NCI-H2227 (cell line): ENCODE results near the gene TAL1.
"Not testable (repeated sequence)": the region's sequence is repeated elsewhere in the genome, so short reads cannot be mapped to it uniquely, and the experiment has no call there.

Experiments used
- DNase-seq: peaks from one replicate; lab custom pipeline; 2025; ENCODE audit not compliant: unreplicated experiment; lab: John Stamatoyannopoulos, UW

Gene TAL1

DNA sequence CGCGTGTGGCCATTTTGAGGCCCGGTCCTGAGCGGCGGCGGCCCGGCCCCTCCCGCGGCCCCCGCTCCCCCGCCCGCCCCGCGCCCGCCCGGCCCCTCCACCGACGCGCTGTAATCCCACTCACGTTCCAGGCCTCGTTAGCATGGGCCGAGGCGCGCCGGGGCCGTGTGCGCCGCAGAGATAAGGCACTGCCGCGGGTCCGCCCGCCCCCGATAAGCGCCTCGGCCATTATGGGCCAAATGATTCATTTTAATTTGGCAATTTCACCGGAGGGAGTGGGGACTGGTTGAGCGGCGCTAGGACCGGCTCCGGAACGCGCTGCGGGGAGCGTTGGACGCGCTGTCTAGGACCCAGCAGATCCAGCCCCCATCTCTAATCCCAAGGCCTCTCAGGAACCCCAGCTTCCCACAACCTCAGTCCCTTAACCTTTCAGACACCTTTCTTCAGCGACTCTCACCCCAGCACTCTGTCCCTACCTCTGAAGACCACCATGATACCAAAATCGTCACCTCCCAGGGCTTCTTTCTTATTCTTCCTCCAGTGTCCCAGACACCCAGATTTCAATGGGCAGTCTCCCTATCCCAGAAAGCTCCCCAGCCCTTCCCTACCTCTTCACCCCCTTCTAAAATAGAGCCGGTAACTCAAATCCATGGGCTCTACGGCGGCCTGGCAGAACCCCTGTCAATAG, at the start of gene TAL1:
Gene TAL1, minus strand, starts transcription at position 39 of the 688 bp plus-strand sequence. CDS start 6,337 bp downstream, outside the sequence.
- DNase-seq: peak; percentile 67

DNA sequence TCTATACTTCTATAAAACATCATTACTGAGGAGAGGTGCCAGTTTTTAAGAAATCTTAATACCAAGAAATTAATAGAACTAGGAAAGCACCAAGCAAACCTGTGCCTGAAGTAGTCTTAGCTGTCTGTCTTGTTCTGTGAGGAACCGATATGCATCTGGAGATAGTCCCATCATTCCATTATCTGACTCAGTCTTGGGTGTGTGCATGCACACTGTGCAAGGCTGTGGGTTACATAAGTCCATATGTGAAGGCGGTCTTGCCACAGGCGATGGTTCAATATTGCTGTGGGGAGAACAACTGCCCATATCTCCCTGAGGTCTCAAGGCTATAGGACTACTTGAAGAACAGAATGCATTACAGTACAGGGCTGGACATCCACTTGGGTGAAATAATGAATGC, 48.1 kb upstream of the TAL1 start:
- no peak for DNase-seq

DNA sequence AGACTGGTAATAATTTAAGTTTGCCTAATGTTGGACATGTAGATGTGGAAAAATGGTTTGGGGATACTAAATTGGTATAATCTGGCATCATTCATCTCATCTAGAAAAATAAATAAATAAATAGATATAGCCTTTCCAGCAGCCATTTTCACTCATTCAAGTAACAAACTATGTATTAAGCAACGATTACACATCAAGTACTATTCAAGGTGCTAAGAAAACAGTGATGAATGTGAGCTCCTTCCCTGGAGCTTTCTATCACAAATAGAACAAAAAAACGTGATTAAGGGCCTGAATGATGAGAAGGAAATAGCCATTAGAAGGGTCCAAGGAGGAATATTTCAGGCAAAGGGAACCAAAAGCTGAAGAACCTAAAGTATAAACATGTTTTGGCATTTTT, 44.8 kb upstream of the TAL1 start:
- DNase-seq: no peak

DNA sequence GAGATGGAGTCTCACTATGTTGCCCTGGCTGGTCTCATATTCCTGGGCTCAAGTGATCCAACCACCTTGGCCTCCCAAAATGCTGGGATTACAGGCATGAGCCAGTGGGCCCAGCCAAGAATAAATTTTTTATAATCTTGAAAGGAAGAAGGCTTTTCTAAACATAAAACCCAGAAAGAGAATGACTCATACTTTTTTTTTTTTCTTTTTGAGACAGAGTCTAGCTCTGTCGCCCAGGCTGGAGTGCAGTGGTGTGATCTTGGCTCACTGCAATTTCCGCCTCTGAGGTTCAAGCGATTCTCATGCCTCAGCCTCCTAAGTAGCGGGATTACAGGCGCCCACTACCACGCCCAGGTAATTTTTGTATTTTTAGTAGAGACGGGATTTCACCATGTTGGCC, 43.8 kb upstream of the TAL1 start:
- not testable (repeated sequence) for DNase-seq

DNA sequence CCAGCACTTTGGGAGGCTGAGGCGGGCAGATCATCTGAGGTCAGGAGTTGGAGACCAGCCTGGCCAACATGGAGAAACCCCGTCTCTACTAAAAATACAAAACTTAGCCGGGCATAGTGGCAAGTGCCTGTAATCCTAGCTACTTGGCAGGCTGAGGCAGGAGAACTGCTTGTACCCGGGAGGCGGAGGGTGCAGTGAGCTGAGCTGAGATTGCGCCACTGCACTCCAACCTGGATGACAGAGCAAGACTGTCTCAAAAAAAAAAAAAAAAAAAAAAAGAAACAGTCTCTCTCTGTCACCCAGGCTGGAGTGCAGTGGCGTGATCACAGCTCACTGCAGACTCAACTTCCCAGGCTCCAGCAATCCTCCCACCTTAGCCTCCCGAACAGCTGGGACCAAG, 33.5 kb upstream of the TAL1 start:
- DNase-seq: not testable (repeated sequence)

DNA sequence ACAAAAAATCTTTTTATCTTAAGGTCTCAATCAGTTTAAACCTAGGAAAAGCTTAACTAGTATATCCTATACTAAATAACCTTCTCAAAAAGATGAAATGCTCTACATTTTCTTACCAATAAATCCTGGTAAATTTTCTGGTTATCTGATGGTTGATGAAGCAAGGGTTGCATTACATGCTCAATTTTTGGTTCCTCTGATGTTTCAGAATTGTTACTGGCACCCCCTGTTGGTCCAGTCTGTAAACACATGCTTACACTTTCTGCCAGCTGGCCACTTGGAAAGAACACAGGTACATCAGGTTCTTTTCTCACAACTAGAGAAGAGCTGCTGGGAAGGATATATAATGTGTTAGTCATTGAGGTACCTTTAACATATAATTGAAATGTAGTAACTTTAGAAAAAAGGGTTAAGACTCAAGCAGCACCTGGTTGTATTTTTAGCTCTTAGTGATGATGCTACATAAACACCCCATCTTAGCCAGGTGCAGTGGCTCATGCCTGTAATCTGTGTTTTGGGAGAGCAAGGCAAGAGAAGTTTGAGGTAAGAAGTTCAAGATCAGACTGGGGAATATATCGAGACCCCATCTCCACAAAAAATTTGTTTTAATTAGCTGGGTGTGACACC, 30.9 kb upstream of the TAL1 start:
- DNase-seq: peak; percentile 62

DNA sequence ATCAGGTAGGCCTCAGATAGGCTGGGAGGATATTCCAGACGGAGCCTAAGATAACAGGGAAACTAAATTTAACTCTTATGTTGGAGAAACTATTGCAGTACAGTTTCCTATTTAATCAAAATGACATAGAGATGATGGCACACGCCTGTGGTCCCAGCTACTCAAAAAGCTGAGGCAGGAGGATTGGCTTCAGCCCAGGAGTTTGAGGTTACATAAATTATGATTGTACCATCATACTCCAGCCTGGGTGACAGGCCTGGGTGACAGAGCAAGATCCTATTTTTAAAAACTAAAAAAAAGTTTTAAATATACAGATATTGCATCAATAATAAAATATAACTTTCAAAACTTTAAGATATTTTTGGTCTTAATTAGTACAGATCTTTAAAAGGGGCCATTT, 25.2 kb upstream of the TAL1 start:
- no peak for DNase-seq

DNA sequence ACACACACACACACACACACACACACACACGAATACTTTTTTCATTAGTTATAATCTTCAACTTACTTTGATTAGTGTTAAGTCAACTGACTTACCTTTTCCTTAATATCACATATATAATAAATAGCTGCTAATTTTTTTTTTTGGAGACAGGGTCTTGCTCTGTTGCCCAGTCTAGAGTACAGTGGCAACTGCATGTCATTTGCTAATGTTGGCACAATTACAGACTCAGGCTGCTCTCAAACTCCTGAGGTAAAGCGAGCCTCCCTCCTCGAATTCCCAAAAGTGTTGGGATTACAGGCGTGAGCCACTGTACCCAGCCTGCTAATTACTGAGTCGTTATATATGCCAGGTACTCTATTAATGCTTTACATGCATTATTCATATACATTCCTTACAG, 20.8 kb upstream of the TAL1 start:
- no peak for DNase-seq

DNA sequence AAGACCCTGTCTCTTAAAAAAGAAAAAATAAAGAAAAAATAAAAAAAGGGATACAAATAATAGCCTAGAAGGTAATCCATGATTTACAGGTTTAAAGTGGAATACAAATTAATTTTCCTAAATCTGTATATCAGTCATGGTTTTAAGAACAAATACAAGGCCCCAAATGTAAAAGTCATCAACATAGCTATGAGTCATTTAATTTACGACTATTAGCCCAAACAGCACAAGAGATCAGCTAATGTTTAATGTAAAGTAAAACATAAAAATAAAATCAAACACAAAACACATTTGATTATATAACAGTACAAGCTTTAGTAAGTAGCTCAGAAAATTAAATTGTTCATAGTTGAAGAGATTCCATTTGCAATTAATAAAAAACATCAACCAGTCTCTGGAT, 20.3 kb upstream of the TAL1 start:
- no peak for DNase-seq

DNA sequence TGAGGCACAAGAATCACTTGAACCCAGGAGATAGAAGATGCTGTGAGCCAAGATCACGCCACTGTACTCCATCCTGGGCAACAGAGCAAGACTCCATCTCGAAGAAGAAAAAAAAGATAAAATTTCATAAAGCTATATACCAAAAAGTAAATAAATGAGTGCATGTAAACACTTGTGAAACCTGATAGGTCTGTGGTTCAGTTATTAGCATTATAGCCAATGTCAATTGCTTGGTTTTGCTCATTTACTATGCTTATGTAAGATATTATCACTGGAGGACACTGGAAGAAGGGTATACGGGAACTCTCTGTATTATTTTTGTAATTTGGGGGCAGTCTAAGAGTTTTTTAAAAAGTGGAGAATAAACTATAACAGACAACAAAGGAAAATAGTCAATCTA, 17.7 kb upstream of the TAL1 start:
- DNase-seq: no peak

DNA sequence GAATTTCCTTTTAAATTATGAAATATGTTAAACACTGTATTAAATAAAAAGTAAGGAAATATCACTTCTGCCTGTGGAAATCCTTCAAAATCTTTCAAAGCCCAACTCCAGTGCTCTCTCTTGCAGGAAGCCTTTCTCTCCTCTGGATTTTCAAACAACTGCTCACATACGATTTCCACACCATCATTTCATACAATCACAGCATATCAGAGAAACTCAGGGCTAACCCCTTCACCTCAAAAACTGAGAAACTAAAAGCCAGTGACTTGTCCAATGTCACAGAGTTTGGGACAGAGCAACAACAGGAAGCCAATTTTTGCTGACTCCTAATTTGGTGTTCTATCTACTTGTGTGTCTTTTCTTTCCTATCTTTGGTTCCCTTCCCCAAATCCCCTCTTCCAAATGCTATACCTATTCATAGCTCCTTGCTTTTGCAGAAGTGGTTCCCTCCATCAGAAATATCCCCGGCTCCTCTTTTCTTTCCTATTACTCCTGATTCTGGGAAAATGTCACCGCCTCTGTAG, 12.4 kb upstream of the TAL1 start:
- no peak for DNase-seq

DNA sequence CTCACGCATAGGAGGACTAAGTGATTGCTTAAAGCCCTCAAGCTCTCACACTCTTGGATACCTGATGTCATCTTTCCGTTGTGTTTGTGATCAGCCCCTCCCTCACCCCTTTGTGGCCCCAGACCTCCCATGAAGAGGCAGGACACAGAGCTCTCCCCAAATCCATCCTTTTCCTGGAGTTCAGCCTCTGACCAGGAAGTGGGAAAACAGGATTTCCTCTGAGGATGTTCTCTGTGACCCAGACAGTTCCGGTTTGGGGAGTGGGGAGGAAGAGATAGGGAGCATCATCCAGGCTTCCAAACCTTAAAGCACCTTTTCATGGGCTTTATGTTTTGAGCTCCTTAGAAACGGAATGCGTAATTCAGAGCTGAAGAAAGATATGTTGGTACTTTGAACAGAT, 11.9 kb upstream of the TAL1 start:
- no peak for DNase-seq

DNA sequence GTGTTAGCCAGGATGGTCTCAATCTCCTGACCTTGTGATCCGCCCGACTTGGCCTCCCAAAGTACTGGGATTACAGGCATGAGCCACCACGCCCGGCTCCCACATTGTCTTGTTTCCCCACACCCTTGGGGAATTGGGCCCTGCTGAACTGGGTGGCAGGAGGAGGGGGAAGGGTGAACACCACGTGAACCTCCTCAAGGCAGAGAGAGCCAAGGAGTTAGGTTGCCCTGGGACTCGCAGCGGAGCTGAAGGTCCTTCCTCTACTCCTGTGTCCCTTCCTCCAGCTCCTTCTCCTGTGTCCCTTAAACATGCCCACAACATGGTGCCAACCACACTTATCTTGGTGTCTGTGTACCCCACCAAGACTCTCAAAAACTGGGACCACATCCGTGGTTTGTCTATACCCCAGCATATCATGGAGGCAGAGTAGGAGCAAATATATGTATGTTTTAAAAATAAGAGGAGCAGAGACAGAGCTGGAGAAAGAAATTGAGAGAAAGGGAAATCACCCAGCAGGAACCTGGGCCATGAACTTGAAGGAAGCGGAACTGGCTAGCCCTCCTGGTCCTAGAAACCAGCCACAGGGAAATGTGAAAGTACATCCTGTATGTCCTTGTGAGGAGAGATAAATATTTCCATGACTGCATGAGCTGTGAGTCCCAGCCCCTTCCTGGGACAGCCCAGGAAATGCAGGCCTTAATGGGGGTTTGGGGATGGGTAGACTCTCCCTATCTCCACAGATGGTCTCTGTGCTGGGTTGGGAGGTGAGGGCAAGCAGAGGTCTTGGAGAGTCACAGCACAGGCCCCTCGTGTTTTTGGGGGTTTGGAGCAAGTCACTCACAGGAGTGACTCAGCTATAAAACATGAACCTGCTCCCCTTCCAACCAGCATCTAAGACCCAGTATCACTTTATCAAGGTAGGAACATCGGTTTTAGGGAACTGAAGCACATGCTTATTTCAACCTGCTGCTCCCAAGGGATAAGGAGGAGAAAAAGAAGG, 9.4 kb upstream of the TAL1 start:
- DNase-seq: no peak

DNA sequence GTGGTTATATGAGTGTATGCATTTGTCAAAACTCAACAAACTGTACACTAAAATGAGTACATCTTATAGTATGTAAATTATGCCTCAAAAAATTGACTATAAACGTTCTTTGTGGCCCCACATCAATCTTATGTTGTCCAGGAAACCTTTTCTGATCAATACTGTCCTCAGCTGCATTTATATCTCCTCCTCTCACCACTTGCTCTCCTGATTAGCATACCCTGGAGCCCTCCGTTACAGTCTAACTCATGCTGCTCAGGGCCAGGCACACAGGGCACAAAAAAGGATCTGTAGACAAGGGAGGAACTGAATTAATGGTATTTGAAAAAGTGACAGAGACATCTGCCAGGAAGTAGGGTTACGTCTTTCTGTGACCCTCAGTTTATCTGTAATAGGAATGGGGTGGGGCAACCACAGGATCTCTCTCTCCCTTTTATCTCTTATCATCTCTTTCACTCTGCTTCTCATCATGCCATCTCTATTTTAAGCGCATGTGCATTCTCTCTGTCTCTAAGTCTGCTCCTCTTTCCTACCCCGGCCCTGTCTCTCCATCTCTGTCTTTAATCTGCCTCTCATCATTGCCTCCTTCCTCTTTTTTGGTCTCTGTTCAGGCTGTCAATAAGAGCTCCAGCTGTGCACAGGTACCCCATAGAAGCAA, 7.0 kb upstream of the TAL1 start:
- DNase-seq: no peak

DNA sequence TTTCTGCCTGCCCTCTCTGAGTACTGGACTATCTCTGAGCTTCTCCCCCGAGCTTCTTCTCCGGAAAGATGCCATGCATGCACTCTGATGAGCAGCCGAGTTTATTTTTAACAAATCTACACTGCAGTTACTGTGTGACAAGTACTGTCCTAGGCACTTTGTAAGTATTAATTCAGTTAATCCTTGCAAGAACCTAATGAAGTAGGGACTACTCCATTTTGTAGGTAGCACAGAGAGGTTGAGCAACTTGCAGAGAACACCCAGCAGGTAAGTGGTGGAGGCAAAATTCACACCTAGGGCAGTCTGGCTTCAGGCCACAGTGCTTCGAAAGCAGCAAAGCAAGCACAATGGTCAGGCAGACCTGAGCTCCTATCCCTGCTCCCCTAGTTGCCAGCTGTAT, 3.8 kb upstream of the TAL1 start:
- DNase-seq: no peak

DNA sequence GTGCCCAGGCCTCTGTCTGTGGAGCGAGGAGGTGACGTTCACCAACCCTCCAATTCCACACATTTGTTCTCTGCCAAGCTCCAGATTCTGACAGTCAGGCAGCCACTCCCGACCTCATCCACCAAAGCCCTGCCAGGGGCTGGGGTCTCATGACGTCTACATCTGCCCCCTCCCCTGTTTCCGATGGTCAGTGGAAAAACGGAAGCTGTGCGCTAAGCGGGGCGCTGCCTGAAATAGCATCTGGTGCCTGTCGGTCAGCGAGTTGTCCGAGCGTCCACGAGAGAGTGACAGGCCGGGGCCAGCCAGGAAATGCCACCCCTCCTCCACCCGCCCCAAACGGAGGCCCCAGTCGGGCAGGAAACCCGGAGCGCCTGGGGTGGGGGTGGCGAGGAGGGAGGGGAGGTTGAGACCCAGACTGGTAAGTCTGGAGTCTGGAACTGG, 3.2 kb upstream of the TAL1 start:
- DNase-seq: no peak

DNA sequence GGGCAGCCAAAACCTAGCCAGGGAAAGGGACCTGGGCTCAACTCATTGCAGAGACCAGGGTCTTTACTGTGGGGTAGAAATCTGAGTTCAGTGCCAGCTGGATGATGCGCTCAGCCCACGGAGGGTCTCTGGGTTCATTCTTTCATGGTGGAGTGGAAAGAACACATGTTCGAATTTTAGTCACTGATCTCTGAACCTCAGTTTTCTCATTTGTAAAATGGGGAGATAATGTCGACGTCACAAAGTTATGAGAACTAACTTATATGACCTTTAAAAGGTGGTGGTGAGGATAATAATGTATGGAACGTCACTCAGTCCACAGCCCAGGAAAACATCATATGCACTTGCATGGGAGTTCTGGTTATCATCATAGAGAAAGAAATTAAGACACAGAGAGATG, 1.2 kb upstream of the TAL1 start:
- DNase-seq: no peak

DNA sequence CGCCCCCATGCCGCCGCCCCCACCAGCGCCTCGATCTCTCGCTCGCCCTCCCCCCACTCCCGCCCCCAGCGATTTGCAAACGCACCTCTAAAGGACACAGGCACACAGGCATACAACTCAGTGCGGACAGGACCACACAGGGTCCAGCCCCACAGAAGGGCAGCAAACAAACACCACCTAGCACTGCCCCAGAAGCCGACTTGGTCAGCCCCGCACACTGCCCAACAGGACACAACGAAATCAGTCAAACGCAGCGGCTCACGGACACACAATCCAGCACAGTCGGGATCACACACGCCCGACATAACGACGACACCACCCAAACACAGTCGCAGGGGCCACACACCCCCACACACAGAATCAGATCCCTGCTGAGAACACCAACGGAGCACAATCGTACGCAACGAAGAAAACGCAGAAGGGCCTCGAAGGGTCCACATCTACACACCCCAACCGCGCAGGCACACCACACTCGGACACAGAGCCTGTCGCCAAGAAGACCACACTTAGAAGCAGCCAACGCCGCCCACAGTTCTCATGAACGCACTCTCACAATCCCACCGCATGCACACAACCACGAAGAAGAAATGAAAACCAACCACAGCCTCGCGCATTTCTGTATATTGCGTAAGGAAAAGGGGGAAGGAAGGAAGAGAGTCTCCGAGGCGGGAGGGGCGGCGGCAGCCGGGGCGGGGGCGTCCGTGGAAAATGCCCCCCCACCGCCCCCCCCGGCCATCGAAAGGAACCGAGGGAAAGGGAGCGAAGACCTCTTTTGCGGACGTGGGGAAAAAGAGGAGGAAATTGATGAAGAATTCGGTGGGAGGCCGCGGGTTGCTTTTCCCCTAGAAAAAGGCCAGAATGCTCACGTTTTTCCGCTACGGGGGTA, 481 bp downstream of the TAL1 start:
- peak; percentile 60 for DNase-seq

DNA sequence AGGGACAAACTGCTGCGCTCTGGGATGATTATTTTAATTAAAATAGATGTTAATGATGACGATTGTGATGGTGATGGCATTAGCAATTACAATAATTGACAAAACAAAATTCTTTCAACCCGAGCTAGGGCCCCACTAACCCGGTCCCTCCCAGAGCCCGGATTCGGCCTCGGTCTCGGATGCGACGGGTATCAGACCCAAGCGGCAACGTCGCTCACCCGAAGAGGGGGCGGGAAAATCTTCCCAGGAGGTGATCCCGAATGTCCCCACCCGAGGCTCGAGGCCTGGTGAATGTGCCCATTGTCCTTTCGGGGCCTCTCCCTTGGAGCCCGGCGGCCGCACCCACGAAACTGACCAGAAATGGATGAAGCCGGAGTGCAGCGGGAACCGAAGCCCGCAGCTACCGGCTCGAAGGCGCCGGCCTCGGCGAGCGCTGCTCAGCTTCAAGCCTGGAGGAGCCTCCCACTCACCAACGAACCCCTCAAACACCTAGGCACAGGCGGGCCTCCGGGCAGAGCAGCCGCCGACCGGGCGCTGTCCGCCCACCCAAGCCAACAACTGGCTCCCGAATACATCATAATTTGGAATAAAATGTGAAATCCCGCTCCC, 1.2 kb downstream of the TAL1 start:
- peak; percentile 77 for DNase-seq
